Mesodermal cell (in vitro differentiated cells): ENCODE data around the gene EDDM3A.
A peak's percentile ranks its signal among the peaks of the same experiment; 100 is the strongest.
"Not testable (repeated sequence)": the region's sequence is repeated elsewhere in the genome, so short reads cannot be mapped to it uniquely, and the experiment has no call there.

ENCODE experiments used
- H3K27ac ChIP-seq: 2 replicates; pipeline ENCODE4 v1.7.0; 2013; ENCODE audit warnings: mild to moderate bottlenecking, low read depth, low read length, moderate library complexity; ENCODE audit not compliant: severe bottlenecking
- H3K36me3 ChIP-seq: 2 replicates; pipeline ENCODE4 v1.7.1; 2013; ENCODE audit warnings: mild to moderate bottlenecking, low read length, moderate library complexity; ENCODE audit not compliant: control insufficient read depth, insufficient read depth
- H3K4me1 ChIP-seq: one replicate; pipeline ENCODE4 v1.7.1; 2013; ENCODE audit warnings: mild to moderate bottlenecking, low read length; ENCODE audit not compliant: insufficient read depth, control insufficient read depth, poor library complexity, severe bottlenecking
- H3K4me3 ChIP-seq: 2 replicates; pipeline ENCODE4 v1.7.0; 2013; ENCODE audit warnings: low read length, control low read depth, mild to moderate bottlenecking; ENCODE audit not compliant: insufficient read depth, poor library complexity, severe bottlenecking; ENCODE audit errors: extremely low read depth
- H3K9me3 ChIP-seq: 2 replicates; pipeline ENCODE4 v1.7.1; 2013; ENCODE audit warnings: mild to moderate bottlenecking, low read length, moderate library complexity; ENCODE audit not compliant: control insufficient read depth
- WGBS, 2 experiments: methylation state at CpG; one replicate each; pipeline ENCODE4 v1.1.5; 2013; ENCODE audit warnings: missing lambda C conversion rate in 2 of 2; ENCODE audit not compliant: insufficient coverage in 2 of 2; 5-methylcytosine and 5-hydroxymethylcytosine counted together

EDDM3A gene

GRCh38 chr14:20755037-20755436, 9.3 kb downstream of the EDDM3A start:
- H3K36me3 ChIP-seq = no peaks in the 10 kb centered on the region
- no peak overlapping the region for H3K27ac ChIP-seq
- H3K4me3 ChIP-seq = no peak overlapping the region
- H3K4me1 ChIP-seq = no peaks in the 10 kb centered on the region
- 79 to 87% methylated on average over 5 to 6 of the region's 6 CpGs for WGBS, 2 experiments
- H3K9me3 ChIP-seq = peaks cover 20% of the 10 kb centered on the region

- H3K27ac ChIP-seq = no peak overlapping the region
- WGBS, 2 experiments = 63 to 71% methylated on average over 3 to 4 of the region's 4 CpGs
- no peaks in the 10 kb centered on the region for H3K36me3 ChIP-seq
Observed at GRCh38 chr14:20757965-20758364, 12.3 kb downstream of the EDDM3A start.

DNA sequence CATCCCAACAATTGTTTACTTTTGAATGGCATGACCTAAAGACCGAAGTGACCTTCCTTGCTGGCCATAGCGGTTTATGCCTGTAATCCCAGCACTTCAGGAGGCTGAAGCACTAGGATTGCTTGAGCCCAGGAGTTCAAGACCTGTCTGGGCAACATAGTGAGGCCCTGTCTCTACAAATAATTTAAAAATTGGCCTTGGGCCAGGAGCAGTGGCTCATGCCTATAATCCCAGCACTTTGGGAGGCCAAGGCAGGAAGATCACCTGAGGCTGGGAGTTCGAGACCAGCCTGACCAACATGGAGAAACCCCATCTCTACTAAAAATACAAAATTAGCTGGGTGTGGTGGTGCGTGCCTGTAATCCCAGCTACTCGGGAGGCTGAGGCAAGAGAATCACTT, 13.8 kb downstream of the EDDM3A start:
- not testable (repeated sequence) for H3K9me3 ChIP-seq, H3K27ac ChIP-seq, H3K4me3 ChIP-seq, H3K36me3 ChIP-seq, H3K4me1 ChIP-seq
- WGBS, 2 experiments = 91 to 92% methylated on average over 2 of the region's 5 CpGs

More at GRCh38 chr14:20757965-20758364, 12.3 kb downstream of the EDDM3A start:
- no peaks in the 10 kb centered on the region for H3K4me1 ChIP-seq
- peaks cover 8% of the 10 kb centered on the region for H3K9me3 ChIP-seq
- no peak overlapping the region for H3K4me3 ChIP-seq

DNA sequence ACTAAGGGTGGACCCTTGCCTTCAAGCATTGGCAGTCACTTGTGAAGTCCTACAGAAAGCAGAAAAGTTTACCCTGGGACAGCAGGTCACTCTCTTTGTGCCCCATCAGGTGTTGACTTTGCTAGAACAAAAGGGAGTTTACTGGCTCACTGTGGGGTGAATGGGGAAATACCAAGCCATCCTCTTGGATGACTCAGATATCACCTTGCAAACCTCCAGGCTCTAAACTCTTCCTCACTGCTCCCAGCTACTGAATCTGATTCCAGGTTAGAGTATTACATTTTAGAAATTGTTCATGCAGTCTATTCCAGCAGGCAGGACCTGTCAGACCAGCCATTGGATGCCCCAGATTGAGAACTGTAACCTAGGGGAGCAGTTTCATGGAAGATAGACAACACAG, 15.3 kb downstream of the EDDM3A start:
- Histone ChIP-seq H3K4me1 (no peaks in the 10 kb centered on the region), H3K27ac (no peak overlapping the region), H3K36me3 (no peaks in the 10 kb centered on the region), H3K4me3 (no peak overlapping the region), H3K9me3 (no peaks in the 10 kb centered on the region)

- 88 to 92% methylated on average over 2 to 3 of the region's 3 CpGs for WGBS, 2 experiments
Observed at GRCh38 chr14:20768593-20768892, 22.9 kb downstream of the EDDM3A start.

GRCh38 chr14:20769421-20769820, 23.7 kb downstream of the EDDM3A start:
- no peak overlapping the region for H3K27ac ChIP-seq
- H3K36me3 ChIP-seq = no peaks in the 10 kb centered on the region
- no peaks in the 10 kb centered on the region for H3K9me3 ChIP-seq
- no peak overlapping the region for H3K4me3 ChIP-seq
- H3K4me1 ChIP-seq = no peaks in the 10 kb centered on the region
- 87 to 91% methylated on average over 3 of the region's 3 CpGs for WGBS, 2 experiments

More at GRCh38 chr14:20768593-20768892, 22.9 kb downstream of the EDDM3A start:
- Histone ChIP-seq H3K9me3 (no peaks in the 10 kb centered on the region), H3K36me3 (no peaks in the 10 kb centered on the region), H3K4me3 (no peak overlapping the region), H3K4me1 (no peaks in the 10 kb centered on the region), H3K27ac (no peak overlapping the region)

DNA sequence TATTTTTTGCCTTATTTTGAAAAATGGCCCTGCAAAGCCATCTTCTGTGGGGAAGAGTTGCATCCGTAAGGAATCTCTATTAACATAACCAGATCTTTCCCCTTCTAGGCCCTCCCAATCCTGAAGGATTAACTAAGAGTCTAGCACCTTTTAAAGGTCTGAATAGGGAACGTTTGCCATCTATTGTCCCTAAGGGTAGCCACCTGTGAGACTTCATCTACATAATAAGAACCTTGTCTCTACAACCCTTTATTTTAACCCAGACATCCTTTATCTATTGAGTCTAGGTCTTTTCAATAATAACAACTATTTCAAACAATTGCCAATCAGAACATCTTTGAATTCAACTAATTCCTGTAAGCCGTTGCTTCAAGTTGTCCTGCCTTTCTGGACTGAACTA, 27.0 kb downstream of the EDDM3A start:
- 66 to 76% methylated on average over 3 of the region's 3 CpGs for WGBS, 2 experiments
- H3K4me1 ChIP-seq = no peaks in the 10 kb centered on the region
- no peak overlapping the region for H3K27ac ChIP-seq
- no peaks in the 10 kb centered on the region for H3K9me3 ChIP-seq
- H3K4me3 ChIP-seq = no peak overlapping the region
- no peaks in the 10 kb centered on the region for H3K36me3 ChIP-seq

GRCh38 chr14:20774258-20774824, 28.7 kb downstream of the EDDM3A start:
- Histone ChIP-seq H3K36me3 (no peaks in the 10 kb centered on the region), H3K9me3 (no peaks in the 10 kb centered on the region), H3K4me3 (no peak overlapping the region), H3K27ac (no peak overlapping the region), H3K4me1 (no peaks in the 10 kb centered on the region)
- WGBS, 2 experiments = 86 to 89% methylated on average over 1 to 4 of the region's 5 CpGs

DNA sequence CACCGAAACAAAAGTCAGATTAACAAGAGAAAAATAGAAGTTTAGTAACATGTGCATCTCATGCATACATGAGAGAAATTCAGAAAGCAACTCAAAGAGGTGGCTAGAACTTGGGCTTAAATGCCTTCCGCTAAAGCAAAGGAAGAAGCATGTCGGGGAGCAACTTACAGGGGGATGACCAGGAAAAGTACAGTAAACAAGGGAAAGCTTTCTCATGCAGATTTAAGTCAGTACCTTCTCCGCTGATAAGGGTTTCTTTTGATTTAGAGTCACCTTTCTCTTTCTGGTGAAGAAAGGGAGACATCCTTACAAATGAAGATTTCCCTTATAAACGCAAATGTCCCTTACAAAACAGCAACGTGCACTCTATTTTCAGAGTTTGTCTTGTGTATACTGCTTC, 29.4 kb downstream of the EDDM3A start:
- H3K4me1 ChIP-seq = no peaks in the 10 kb centered on the region
- H3K36me3 ChIP-seq = no peaks in the 10 kb centered on the region
- WGBS, 2 experiments = 43 to 57% methylated on average over 2 to 3 of the region's 6 CpGs
- no peak overlapping the region for H3K4me3 ChIP-seq
- no peaks in the 10 kb centered on the region for H3K9me3 ChIP-seq
- H3K27ac ChIP-seq = no peak overlapping the region

- Histone ChIP-seq H3K4me3 (no peak overlapping the region), H3K36me3 (no peaks in the 10 kb centered on the region), H3K9me3 (no peaks in the 10 kb centered on the region), H3K4me1 (peaks cover 2% of the 10 kb centered on the region), H3K27ac (no peak overlapping the region)
- 80 to 100% methylated on average over 1 of the region's 1 CpG for WGBS, 2 experiments
Observed at GRCh38 chr14:20775901-20776300, 30.2 kb downstream of the EDDM3A start.

- H3K27ac ChIP-seq = peak overlapping the region; percentile 87
- no peaks in the 10 kb centered on the region for H3K9me3 ChIP-seq
- H3K36me3 ChIP-seq = no peaks in the 10 kb centered on the region
- 52 to 59% methylated on average over 4 of the region's 4 CpGs for WGBS, 2 experiments
- peaks cover 13% of the 10 kb centered on the region for H3K4me1 ChIP-seq
- H3K4me3 ChIP-seq = no peak overlapping the region
Observed at GRCh38 chr14:20781803-20782202, 36.1 kb downstream of the EDDM3A start.
